ENCODE data around the gene CDC7. TPM values are rescaled to one million over a fixed set of nuclear protein-coding genes. Genes with fewer than 3 reads are reported as not detected.

The CDC7 gene
- total and polyA plus RNA-seq, 2 experiments from 2014 or later, result 26.6 to 44.0 TPM

DNA sequence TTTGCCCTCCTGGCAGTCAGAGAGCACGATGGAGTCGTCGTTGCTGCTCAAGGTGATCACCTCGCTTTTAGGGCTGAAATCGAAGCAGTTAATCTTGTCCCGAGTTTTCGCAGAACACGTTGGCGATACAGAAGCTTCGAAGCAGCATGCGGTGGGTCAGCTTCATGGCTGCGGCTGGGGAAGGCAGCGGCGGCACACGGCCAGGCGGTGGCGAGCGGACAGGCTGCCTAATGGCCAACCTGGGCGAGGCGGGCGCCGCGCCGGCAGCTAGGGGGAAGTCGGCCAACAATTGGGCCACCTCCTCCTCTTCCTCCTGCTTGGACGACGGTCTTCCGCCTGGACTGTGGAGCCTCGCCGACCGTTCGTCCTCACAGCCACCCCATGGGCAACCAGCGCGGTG is 34.8 kb downstream of the CDC7 start (continued):
- TF ChIP-seq JUNB (IDR thresholded peaks at IDR 0.05; ENCODE audit: unreplicated experiment), result no peak
- TF ChIP-seq, protein P1, sequence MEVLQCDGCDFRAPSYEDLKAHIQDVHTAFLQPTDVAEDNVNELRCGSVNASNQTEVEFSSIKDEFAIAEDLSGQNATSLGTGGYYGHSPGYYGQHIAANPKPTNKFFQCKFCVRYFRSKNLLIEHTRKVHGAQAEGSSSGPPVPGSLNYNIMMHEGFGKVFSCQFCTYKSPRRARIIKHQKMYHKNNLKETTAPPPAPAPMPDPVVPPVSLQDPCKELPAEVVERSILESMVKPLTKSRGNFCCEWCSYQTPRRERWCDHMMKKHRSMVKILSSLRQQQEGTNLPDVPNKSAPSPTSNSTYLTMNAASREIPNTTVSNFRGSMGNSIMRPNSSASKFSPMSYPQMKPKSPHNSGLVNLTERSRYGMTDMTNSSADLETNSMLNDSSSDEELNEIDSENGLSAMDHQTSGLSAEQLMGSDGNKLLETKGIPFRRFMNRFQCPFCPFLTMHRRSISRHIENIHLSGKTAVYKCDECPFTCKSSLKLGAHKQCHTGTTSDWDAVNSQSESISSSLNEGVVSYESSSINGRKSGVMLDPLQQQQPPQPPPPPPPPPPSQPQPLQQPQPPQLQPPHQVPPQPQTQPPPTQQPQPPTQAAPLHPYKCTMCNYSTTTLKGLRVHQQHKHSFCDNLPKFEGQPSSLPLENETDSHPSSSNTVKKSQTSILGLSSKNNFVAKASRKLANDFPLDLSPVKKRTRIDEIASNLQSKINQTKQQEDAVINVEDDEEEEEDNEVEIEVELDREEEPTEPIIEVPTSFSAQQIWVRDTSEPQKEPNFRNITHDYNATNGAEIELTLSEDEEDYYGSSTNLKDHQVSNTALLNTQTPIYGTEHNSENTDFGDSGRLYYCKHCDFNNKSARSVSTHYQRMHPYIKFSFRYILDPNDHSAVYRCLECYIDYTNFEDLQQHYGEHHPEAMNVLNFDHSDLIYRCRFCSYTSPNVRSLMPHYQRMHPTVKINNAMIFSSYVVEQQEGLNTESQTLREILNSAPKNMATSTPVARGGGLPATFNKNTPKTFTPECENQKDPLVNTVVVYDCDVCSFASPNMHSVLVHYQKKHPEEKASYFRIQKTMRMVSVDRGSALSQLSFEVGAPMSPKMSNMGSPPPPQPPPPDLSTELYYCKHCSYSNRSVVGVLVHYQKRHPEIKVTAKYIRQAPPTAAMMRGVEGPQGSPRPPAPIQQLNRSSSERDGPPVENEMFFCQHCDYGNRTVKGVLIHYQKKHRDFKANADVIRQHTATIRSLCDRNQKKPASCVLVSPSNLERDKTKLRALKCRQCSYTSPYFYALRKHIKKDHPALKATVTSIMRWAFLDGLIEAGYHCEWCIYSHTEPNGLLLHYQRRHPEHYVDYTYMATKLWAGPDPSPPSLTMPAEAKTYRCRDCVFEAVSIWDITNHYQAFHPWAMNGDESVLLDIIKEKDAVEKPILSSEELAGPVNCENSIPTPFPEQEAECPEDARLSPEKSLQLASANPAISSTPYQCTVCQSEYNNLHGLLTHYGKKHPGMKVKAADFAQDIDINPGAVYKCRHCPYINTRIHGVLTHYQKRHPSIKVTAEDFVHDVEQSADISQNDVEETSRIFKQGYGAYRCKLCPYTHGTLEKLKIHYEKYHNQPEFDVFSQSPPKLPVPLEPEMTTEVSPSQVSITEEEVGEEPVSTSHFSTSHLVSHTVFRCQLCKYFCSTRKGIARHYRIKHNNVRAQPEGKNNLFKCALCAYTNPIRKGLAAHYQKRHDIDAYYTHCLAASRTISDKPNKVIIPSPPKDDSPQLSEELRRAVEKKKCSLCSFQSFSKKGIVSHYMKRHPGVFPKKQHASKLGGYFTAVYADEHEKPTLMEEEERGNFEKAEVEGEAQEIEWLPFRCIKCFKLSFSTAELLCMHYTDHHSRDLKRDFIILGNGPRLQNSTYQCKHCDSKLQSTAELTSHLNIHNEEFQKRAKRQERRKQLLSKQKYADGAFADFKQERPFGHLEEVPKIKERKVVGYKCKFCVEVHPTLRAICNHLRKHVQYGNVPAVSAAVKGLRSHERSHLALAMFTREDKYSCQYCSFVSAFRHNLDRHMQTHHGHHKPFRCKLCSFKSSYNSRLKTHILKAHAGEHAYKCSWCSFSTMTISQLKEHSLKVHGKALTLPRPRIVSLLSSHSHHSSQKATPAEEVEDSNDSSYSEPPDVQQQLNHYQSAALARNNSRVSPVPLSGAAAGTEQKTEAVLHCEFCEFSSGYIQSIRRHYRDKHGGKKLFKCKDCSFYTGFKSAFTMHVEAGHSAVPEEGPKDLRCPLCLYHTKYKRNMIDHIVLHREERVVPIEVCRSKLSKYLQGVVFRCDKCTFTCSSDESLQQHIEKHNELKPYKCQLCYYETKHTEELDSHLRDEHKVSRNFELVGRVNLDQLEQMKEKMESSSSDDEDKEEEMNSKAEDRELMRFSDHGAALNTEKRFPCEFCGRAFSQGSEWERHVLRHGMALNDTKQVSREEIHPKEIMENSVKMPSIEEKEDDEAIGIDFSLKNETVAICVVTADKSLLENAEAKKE (CRISPR knock-in tag; IDR thresholded peaks at IDR 0.05), result no peak

DNA sequence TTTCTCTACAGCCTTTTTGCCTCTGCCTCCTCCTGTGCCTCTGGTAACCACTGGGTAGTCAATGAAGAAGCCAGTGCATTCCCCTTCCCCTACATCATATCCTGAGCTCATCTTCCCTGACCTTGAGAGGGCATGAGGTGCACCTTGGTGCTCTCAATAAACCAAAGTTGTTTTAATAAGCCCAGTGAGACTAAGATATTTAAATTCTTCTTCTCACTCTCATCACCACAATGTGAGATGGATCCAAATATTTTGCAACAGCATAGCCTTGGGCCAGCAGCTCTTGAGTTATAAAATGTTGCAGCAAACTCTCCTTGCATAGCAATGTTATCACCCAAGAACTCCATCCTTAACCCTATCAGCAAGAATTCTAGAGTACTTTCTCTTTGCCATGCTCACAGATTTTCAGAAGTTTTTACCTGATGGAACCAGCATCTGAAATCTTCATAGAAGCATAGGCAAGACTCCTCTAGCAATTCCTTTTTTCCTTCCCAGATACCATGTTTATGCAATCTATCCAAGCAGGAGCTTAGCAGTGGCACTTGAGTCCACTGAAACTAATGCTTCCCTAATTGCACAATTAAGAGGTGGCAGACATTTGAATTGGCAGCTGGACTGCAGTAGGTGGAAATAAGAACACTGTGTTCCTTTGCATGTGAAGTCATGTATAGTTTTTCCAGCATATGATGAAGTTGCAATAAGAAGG is 36.8 kb downstream of the CDC7 start:
- no peak for ATAC-seq
- no peaks in the 10 kb centered on the region; the same call in 2 of the 3 replicates for H3K4me1 Mint-ChIP-seq
- no peak overlapping the region for H3K4me3 ChIP-seq
- no peaks in the 10 kb centered on the region for H3K36me3 Mint-ChIP-seq (ENCODE audit: low read depth)
- H3K27me3 Mint-ChIP-seq (ENCODE audit: insufficient read depth, low read depth, poor library complexity), result no peaks in the 10 kb centered on the region
- no peak overlapping the region for H3K4me3 Mint-ChIP-seq
- no peaks in the 10 kb centered on the region for H3K36me3 ChIP-seq (ENCODE audit: insufficient read depth)
- H3K27ac ChIP-seq (ENCODE audit: low read depth), result no peak overlapping the region
- H3K4me2 ChIP-seq, result no peak overlapping the region
- no peak for DNase-seq (ENCODE audit: low spot score)
- no peaks in the 10 kb centered on the region for H3K9me2 ChIP-seq (ENCODE audit: insufficient read depth)
- H3K27ac Mint-ChIP-seq, result no peak overlapping the region
- H3K4me1 ChIP-seq (ENCODE audit: insufficient read depth), result no peaks in the 10 kb centered on the region
- no peaks in the 10 kb centered on the region for H4K20me1 ChIP-seq (replicated peaks; ENCODE audit: insufficient read depth)
- TF ChIP-seq, protein P2, sequence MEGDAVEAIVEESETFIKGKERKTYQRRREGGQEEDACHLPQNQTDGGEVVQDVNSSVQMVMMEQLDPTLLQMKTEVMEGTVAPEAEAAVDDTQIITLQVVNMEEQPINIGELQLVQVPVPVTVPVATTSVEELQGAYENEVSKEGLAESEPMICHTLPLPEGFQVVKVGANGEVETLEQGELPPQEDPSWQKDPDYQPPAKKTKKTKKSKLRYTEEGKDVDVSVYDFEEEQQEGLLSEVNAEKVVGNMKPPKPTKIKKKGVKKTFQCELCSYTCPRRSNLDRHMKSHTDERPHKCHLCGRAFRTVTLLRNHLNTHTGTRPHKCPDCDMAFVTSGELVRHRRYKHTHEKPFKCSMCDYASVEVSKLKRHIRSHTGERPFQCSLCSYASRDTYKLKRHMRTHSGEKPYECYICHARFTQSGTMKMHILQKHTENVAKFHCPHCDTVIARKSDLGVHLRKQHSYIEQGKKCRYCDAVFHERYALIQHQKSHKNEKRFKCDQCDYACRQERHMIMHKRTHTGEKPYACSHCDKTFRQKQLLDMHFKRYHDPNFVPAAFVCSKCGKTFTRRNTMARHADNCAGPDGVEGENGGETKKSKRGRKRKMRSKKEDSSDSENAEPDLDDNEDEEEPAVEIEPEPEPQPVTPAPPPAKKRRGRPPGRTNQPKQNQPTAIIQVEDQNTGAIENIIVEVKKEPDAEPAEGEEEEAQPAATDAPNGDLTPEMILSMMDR (conservative IDR thresholded peaks at IDR 0.05; ENCODE audit: low read depth in 2 of 2), result no peak
- no peak for TF ChIP-seq NANOG (IDR thresholded peaks at IDR 0.05; ENCODE audit: borderline replicate concordance)
- no peak for TF ChIP-seq STAT1 (IDR thresholded peaks at IDR 0.05; ENCODE audit: unreplicated experiment)
- no peak for TF ChIP-seq ZNF114 (CRISPR knock-in tag; IDR thresholded peaks at IDR 0.05)
- no peak for TF ChIP-seq POLR2AphosphoS5 (IDR thresholded peaks at IDR 0.05; ENCODE audit: low read depth)
- TF ChIP-seq EZH2phosphoT487 (IDR thresholded peaks at IDR 0.05; ENCODE audit: unreplicated experiment), result no peak
- TF ChIP-seq ZNF331 (CRISPR knock-in tag; IDR thresholded peaks at IDR 0.05; ENCODE audit: low read depth), result no peak
- TF ChIP-seq, protein P3, sequence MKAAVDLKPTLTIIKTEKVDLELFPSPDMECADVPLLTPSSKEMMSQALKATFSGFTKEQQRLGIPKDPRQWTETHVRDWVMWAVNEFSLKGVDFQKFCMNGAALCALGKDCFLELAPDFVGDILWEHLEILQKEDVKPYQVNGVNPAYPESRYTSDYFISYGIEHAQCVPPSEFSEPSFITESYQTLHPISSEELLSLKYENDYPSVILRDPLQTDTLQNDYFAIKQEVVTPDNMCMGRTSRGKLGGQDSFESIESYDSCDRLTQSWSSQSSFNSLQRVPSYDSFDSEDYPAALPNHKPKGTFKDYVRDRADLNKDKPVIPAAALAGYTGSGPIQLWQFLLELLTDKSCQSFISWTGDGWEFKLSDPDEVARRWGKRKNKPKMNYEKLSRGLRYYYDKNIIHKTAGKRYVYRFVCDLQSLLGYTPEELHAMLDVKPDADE (IDR thresholded peaks at IDR 0.05), result no peak
- TF ChIP-seq EZH2 (IDR thresholded peaks at IDR 0.05; ENCODE audit: low read depth, unreplicated experiment), result no peak
- no peak for TF ChIP-seq CREB1 (CRISPR knock-in tag; IDR thresholded peaks at IDR 0.05; ENCODE audit: low read depth)
- H3F3A ChIP-seq (replicated peaks; ENCODE audit: low read depth), result no peaks in the 10 kb centered on the region
- no peak overlapping the region for H2AFZ ChIP-seq
- no peaks in the 10 kb centered on the region for H3K79me2 ChIP-seq (replicated peaks; ENCODE audit: insufficient read depth)
- no peaks in the 10 kb centered on the region for H3K27me3 ChIP-seq (ENCODE audit: insufficient read depth)
- H3K9me3 Mint-ChIP-seq, result no peaks in the 10 kb centered on the region
